Stimulated activated CD8-positive, alpha-beta memory T cell treated with anti-CD3 and anti-CD28 coated beads, Interleukin-4, amount 100 ng/mL, for 1 hour (primary cell): ENCODE results near the gene IL4.
"Not testable (repeated sequence)": the region's sequence is repeated elsewhere in the genome, so short reads cannot be mapped to it uniquely, and the experiment has no call there.

Experiments used
- DNase-seq, 2 donors: peaks; one replicate each; pipeline ENCODE4 v3.0.0-alpha.2; 2020; ENCODE audit warnings: low read depth in 2 of 2, low spot score in 1 of 2

IL4 gene

GRCh38 chr5:132691755-132692631, 18.2 kb downstream of the IL4 start:
- DNase-seq = not testable (repeated sequence)

GRCh38 chr5:132692632-132692967, 18.8 kb downstream of the IL4 start:
- DNase-seq = no peak

GRCh38 chr5:132695956-132696355, 22.2 kb downstream of the IL4 start:
- DNase-seq = no peak

GRCh38 chr5:132704875-132705274, 31.1 kb downstream of the IL4 start:
- no peak for DNase-seq

GRCh38 chr5:132708645-132709044, 34.9 kb downstream of the IL4 start:
- DNase-seq = no peak

- no peak for DNase-seq
Observed at GRCh38 chr5:132714456-132715307, 40.9 kb downstream of the IL4 start.

- DNase-seq = no peak
Observed at GRCh38 chr5:132718544-132719312, 44.9 kb downstream of the IL4 start.

- DNase-seq = no peak
Observed at GRCh38 chr5:132725745-132726144, 52.0 kb downstream of the IL4 start.

- DNase-seq = no peak
Observed at GRCh38 chr5:132729896-132730295, 56.1 kb downstream of the IL4 start.
